Omental fat pad (tissue), 4 donors: ENCODE data around the gene RPP25L. TPM values are rescaled to one million over a fixed set of nuclear protein-coding genes. Genes with fewer than 3 reads are reported as not detected.
A peak's percentile ranks its signal among the peaks of the same experiment; 100 is the strongest.

ENCODE experiments used
- ATAC-seq: fragments of 150-250 bp; one replicate; pipeline ENCODE4 v1.9.1; 2016; ENCODE audit warnings: mild to moderate bottlenecking, moderate library complexity; ENCODE audit not compliant: low FRiP score
- DNase-seq: peaks from one replicate; pipeline ENCODE4 v3.0.0-alpha.2; 2019; ENCODE audit warnings: low spot score
- total RNA-seq, 4 donors: library from RNA; depleted of rRNA; stranded (reverse); fragments of >200 nt; gene quantifications; one replicate each; pipeline ENCODE4 v1.1.0, GENCODE V29; 2016
- TF ChIP-seq, protein P1 (sequence below), 3 donors: fragments of 450-650 bp; IDR thresholded peaks; one replicate each; pipeline ENCODE4 v1.5.1; 2016 to 2017; ENCODE audit warnings: antibody characterized with exemption in 3 of 3, mild to moderate bottlenecking in 3 of 3, moderate library complexity in 2 of 3

The RPP25L gene
- total RNA-seq, 4 donors from 2014 or later: 13.3 to 28.1 (median 23.1) TPM

DNA sequence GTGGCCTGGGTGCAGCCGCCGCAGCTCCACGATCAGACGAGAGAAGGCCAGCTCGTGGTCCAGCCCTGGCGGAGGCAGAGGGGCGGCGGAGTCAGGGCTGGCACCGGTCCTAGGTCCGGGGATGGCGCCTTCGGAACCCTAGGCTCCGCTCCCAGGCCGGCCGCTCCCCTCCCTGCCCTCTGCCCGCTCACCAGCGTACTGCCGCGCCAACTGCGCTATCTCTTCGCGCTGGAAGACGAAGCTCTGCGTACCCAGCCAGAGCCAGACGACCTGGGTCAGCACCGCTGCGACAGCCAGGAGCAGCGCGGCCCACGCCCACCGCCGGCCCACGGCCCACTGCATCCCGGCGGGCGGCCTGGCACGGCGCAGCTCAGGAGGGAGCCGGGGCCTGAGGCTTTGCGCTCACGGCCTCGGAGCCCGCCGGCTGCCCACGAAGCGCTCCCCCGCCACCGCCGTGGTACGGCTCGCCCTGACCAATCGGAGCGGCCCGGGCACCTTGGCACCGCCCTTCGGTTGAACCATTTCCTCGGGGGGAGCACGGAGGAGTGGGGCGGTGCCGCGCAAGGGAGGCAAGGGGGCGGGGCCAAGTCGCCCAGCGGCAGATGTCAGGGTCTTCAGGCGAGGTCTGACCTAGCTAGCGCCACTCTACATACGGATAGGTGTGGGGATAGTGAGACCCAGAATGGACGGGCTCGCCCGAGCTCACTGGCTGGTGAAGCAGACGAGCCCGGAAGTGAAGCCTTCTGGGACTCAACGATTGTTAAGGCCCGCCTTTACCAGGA is 25.6 kb upstream of the RPP25L start, which contains the start of gene SIGMAR1:
Gene SIGMAR1 (minus strand): TSS at position 432 of the 782 bp plus-strand sequence. CDS start 90 bp downstream, at position 342.
- TF ChIP-seq, protein P1, sequence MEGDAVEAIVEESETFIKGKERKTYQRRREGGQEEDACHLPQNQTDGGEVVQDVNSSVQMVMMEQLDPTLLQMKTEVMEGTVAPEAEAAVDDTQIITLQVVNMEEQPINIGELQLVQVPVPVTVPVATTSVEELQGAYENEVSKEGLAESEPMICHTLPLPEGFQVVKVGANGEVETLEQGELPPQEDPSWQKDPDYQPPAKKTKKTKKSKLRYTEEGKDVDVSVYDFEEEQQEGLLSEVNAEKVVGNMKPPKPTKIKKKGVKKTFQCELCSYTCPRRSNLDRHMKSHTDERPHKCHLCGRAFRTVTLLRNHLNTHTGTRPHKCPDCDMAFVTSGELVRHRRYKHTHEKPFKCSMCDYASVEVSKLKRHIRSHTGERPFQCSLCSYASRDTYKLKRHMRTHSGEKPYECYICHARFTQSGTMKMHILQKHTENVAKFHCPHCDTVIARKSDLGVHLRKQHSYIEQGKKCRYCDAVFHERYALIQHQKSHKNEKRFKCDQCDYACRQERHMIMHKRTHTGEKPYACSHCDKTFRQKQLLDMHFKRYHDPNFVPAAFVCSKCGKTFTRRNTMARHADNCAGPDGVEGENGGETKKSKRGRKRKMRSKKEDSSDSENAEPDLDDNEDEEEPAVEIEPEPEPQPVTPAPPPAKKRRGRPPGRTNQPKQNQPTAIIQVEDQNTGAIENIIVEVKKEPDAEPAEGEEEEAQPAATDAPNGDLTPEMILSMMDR (IDR thresholded peaks at IDR 0.05): no peak
- DNase-seq: peak; percentile 66

DNA sequence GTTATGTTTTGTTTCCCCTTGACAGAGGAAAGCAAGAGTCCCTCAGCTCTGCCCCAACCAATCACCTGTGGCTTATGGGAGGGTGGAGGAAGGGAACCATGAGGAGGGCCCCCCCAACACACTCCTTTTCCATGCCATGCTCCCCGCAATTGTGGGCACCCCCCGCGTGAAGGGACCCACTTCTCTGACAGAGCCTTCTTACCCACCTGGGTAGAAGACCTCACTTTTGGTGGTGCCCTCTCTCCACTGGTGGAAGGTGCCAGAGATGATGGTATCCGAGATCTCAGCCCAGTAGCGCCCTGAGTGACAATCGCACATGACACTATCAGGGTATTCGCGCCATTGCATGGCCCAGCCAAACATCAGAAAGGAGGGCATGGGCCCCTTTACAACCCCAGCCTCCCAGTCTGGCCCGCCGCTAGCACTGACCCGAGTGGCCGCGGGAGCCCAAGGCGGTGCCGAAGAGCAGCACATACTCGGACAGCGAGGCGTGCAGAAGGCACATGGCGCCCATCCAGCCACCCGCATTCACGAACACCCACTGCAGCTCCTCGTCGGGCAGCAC is 25.0 kb upstream of the RPP25L start:
- DNase-seq (no peak), ATAC-seq (no peak)
- TF ChIP-seq, protein P1 (IDR thresholded peaks at IDR 0.05): no peak

More for the DNA sequence above, 25.6 kb upstream of the RPP25L start, which contains the start of gene SIGMAR1:
- ATAC-seq: peak; percentile 98

DNA sequence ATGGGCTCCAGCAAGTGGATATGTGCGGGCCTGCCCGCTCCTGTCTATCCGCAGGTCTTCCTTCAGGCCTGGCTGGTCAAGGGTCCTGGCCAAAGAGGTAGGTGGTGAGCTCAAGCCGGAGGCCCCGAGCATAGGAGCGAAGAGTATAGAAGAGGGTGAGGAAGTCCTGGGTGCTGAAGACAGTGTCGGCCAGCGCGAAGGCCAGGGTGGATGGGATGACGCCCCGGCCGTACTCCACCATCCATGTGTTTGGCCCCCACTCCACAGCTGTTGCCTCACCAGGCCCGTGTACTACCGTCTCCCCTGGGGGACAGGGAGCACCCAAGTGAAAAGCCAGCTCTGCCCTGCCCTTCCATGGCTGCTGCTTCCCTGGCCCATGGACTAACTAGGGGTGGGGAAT is 23.7 kb upstream of the RPP25L start:
- ATAC-seq (no peak), DNase-seq (no peak)
- TF ChIP-seq, protein P1 (IDR thresholded peaks at IDR 0.05): no peak

DNA sequence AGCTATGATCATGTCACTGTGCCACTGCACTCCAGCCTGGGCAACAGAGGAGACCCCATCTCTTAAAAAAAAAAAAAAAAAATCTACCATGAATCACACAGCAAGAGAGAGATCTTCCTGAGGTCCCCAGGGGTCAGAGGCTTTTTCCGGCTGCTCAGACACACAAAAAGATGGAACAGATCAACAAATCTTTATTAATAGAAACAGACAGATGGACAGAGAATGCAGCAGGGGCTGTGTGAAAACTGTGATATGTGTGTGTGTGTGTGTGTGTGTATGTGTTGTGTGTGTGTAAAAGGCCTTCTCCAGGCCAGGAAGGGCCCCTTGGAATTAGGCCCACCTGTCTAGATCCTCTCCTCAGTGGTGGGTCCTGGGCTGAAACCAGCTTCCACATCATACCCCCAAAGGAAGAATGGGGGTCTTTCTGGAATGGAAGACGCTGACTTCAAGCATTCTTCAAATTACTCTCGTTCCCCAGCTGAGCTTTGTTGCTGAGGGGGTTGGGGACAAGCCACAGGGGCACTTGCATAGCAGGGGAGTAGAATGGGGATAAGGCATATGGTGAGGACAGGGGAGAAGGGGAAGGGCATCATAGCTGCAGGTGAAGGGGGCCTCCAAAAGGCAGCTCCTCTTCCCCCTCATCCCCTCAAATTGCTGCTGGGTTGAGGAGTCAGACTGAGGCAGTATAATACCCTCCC is 22.8 kb upstream of the RPP25L start:
- TF ChIP-seq, protein P1 (IDR thresholded peaks at IDR 0.05): no peak
- ATAC-seq (no peak), DNase-seq (no peak)

DNA sequence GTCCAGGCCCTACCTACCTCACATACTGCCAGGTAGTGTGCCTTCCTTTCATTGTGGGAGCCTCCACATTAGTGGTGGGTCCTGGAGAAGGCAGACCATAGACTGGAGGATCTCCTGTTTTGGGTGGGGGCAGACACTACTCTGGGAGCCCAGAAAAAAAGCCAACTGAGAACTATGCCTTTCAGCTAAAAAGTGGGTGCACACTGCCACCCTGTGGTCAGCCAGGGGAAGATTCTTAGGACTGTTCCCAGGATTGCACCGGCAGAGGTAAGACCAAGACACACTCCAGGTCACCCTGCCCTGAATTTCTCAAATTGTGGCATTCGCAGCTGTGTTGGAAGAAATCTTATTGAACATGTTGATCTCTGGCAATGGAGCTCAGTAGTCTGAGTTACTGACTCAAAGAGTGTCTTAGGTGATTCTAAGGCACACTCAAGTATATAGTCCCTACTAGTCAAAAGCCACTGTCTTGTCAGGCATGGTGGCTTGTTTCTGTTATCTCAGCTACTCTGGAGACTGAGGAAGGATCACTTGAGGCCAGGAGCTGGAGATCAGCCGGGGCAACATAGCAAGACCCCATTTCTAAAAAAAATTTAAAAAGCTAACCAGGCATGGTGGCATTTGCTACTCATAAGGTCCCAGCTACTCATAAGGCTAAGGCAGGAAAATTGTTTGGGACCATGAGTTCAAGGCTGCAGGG is 22.1 kb upstream of the RPP25L start:
- DNase-seq (no peak), ATAC-seq (peak; percentile 37)
- TF ChIP-seq, protein P1 (IDR thresholded peaks at IDR 0.05): peak in 2 of 3 donors; percentile 22 to 42

DNA sequence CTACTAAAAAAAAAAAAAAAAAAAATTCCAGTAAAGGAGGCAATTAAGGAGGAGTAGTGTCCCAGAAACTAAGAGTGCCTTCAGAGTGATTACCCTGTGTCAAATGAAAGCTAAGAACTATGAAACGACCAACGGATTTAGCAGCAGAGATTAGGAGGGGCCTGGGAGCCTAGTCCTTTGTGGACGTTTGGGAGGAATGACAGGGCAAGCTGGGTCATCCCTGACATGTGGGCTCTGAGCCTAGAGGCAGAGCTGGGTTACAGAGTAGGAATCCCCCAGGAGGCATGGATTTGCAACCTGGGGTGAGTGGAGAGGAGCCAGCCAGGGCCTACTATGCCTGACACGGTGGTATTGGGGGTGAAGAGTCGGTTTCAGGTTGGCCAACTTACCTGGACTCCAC is 21.3 kb upstream of the RPP25L start:
- DNase-seq: no peak
- TF ChIP-seq, protein P1 (IDR thresholded peaks at IDR 0.05): no peak
- no peak for ATAC-seq
